ENCODE results near the gene HPCAL1.

DNA sequence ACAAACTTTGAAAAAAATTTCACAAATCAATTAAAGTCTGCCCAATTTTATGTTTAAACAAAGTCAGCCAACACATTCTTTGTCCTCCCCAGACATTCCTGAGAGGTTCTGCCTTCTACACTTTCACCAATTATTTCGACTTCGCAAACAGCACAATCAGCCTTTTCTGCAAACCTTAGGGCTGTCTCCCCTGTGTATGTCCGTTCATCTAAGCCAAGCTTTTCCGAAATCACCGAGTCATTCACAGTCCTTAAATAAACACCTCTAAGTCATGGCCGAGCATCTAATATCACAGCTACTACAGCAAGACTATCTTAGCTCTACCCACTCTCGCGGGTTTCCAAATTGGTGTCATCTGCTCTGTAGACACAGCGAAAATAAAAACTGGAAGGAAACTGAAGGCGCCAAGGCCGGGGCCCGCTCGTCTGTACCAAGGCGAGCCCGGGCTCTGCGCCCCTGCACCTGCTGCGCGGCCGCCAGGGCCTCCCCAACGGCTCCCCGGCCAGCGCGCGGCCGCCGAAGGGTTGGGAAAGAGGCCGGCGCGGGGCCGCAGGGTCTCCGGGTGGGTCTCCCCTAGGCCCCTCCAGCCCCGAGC, 144.7 kb downstream of the HPCAL1 start:
- TF ChIP-seq MAX (IDR thresholded peaks at IDR 0.05) (no peak), EGR1 (IDR thresholded peaks at IDR 0.05) (no peak), FOXM1 (IDR thresholded peaks at IDR 0.05; ENCODE audit: borderline replicate concordance, low read depth) (no peak), TAF1 (IDR thresholded peaks at IDR 0.05; ENCODE audit: low read depth) (no peak), CEBPB (IDR thresholded peaks at IDR 0.05) (no peak)
- TF ChIP-seq, protein P1, sequence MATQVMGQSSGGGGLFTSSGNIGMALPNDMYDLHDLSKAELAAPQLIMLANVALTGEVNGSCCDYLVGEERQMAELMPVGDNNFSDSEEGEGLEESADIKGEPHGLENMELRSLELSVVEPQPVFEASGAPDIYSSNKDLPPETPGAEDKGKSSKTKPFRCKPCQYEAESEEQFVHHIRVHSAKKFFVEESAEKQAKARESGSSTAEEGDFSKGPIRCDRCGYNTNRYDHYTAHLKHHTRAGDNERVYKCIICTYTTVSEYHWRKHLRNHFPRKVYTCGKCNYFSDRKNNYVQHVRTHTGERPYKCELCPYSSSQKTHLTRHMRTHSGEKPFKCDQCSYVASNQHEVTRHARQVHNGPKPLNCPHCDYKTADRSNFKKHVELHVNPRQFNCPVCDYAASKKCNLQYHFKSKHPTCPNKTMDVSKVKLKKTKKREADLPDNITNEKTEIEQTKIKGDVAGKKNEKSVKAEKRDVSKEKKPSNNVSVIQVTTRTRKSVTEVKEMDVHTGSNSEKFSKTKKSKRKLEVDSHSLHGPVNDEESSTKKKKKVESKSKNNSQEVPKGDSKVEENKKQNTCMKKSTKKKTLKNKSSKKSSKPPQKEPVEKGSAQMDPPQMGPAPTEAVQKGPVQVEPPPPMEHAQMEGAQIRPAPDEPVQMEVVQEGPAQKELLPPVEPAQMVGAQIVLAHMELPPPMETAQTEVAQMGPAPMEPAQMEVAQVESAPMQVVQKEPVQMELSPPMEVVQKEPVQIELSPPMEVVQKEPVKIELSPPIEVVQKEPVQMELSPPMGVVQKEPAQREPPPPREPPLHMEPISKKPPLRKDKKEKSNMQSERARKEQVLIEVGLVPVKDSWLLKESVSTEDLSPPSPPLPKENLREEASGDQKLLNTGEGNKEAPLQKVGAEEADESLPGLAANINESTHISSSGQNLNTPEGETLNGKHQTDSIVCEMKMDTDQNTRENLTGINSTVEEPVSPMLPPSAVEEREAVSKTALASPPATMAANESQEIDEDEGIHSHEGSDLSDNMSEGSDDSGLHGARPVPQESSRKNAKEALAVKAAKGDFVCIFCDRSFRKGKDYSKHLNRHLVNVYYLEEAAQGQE (IDR thresholded peaks at IDR 0.05; ENCODE audit: low read depth), result no peak
